H1 (cell line): ENCODE results near the gene JUN. TPM values are rescaled to one million over a fixed set of nuclear protein-coding genes. Genes with fewer than 3 reads are reported as not detected.

Source experiments
- CTCF ChIA-PET: fragments of 300-600 bp; sonication (Branson Sonifier 250); formaldehyde crosslinking; loops from one replicate; lab custom pipeline; 2021; ENCODE audit not compliant: partially characterized antibody; lab: Charles Lee
- POLR2A ChIA-PET: fragments of 300-600 bp; sonication (Branson Sonifier 250); formaldehyde crosslinking; loops from one replicate; lab custom pipeline; 2021; ENCODE audit warnings: inconsistent platforms; ENCODE audit not compliant: partially characterized antibody; lab: Charles Lee
- DNase-seq, 2 experiments: peaks; one replicate each; pipeline versions ENCODE4 v3.0.0 to v3.0.0-alpha.2; 2010 to 2022; ENCODE audit warnings: low spot score in 2 of 2, low read depth in 1 of 2, mixed read lengths in 1 of 2
- FAIRE-seq: peaks from 2 replicates; lab custom pipeline; 2011; peaks lifted over from hg19 to GRCh38; lab: Jason Lieb, UNC
- H2AFZ ChIP-seq: 2 replicates; pipeline ENCODE4 v1.8.1; 2012; ENCODE audit warnings: low read length, inconsistent platforms
- H2AK5ac ChIP-seq: 2 replicates; pipeline ENCODE4 v1.6.1; 2013; ENCODE audit warnings: low read depth, low read length
- H2BK120ac ChIP-seq: replicated peaks from 2 replicates; pipeline ENCODE3; 2013; ENCODE audit warnings: low read depth, low read length, inconsistent platforms
- H2BK12ac ChIP-seq: 2 replicates; pipeline ENCODE4 v1.6.1; 2013; ENCODE audit warnings: low read depth, low read length
- H2BK15ac ChIP-seq: 2 replicates; pipeline ENCODE4 v1.6.1; 2013; ENCODE audit warnings: low read length
- H2BK20ac ChIP-seq: 2 replicates; pipeline ENCODE4 v1.6.1; 2013; ENCODE audit warnings: low read length
- H2BK5ac ChIP-seq: 2 replicates; pipeline ENCODE4 v1.6.1; 2013; ENCODE audit warnings: low read depth, low read length
- H3K14ac ChIP-seq: 2 replicates; pipeline ENCODE4 v1.6.1; 2013; ENCODE audit warnings: inconsistent platforms; ENCODE audit not compliant: insufficient read length
- H3K18ac ChIP-seq: 2 replicates; pipeline ENCODE4 v1.6.1; 2013; ENCODE audit warnings: low read length; ENCODE audit errors: extremely low read depth
- H3K23ac ChIP-seq: 2 replicates; pipeline ENCODE4 v1.6.1; 2013; ENCODE audit warnings: inconsistent platforms; ENCODE audit not compliant: insufficient read length
- H3K23me2 ChIP-seq: 2 replicates; pipeline ENCODE4 v1.6.1; 2013; ENCODE audit warnings: low read depth, low read length
- H3K27ac ChIP-seq: 2 replicates; pipeline ENCODE4 v1.6.1; 2011; ENCODE audit warnings: low read depth, low read length, inconsistent platforms
- H3K27me3 ChIP-seq, 4 experiments: replicated peaks in 1 of 4; 1 replicate in 1 of 4; 2 replicates in 3 of 4; pipeline versions ENCODE4 v1.6.1 to v1.8.1; 2011 to 2013; ENCODE audit warnings: low read length in 3 of 4, mild to moderate bottlenecking in 3 of 4, inconsistent platforms in 2 of 4, mixed read lengths in 2 of 4, moderate library complexity in 1 of 4; ENCODE audit not compliant: control insufficient read depth in 3 of 4, insufficient read depth in 3 of 4; ENCODE audit errors: extremely low read depth in 1 of 4
- H3K36me3 ChIP-seq, 4 experiments: 2 replicates each; pipeline versions ENCODE4 v1.6.1 to v1.8.1; 2011 to 2013; ENCODE audit warnings: mild to moderate bottlenecking in 4 of 4, low read length in 3 of 4, moderate library complexity in 2 of 4, control low read depth in 1 of 4, inconsistent platforms in 1 of 4; ENCODE audit not compliant: insufficient read depth in 4 of 4, control insufficient read depth in 2 of 4
- H3K4ac ChIP-seq: replicated peaks from 2 replicates; pipeline ENCODE3; 2013; ENCODE audit warnings: low read length, low read depth, mixed read lengths, inconsistent platforms; ENCODE audit not compliant: insufficient read length
- H3K4me1 ChIP-seq, 4 experiments: replicated peaks in 1 of 4; 1 replicate in 1 of 4; 2 replicates in 3 of 4; pipeline versions ENCODE4 v1.6.1 to v1.8.1; 2011 to 2013; ENCODE audit warnings: low read length in 3 of 4, inconsistent platforms in 2 of 4, mixed read lengths in 1 of 4; ENCODE audit not compliant: insufficient read depth in 4 of 4, control insufficient read depth in 3 of 4
- H3K4me2 ChIP-seq, 2 experiments: 2 replicates each; pipeline versions ENCODE4 v1.6.1 to v1.8.1; 2011 to 2013; ENCODE audit warnings: low read depth in 2 of 2, low read length in 2 of 2, control low read depth in 1 of 2, inconsistent platforms in 1 of 2, mild to moderate bottlenecking in 1 of 2; ENCODE audit not compliant: insufficient read depth in 1 of 2
- H3K4me3 ChIP-seq, 4 experiments: fragments of 200-600, 300-600 bp in 1 of 4; sonication (generic), shearing (Covaris generic), sonication (Bioruptor Twin) in 1 of 4; 2 replicates each; pipeline versions ENCODE4 v1.5.1 to v1.8.1; 2011 to 2016; ENCODE audit warnings: low read length in 4 of 4, low read depth in 3 of 4, control low read depth in 2 of 4, inconsistent platforms in 2 of 4, mild to moderate bottlenecking in 2 of 4, mixed read lengths in 1 of 4, moderate library complexity in 1 of 4; ENCODE audit not compliant: insufficient read depth in 2 of 4; ENCODE audit errors: extremely low read depth in 1 of 4
- H3K56ac ChIP-seq: replicated peaks from 2 replicates; pipeline ENCODE3; 2013; ENCODE audit warnings: low read depth, mild to moderate bottlenecking, mixed read lengths, low read length, inconsistent platforms; ENCODE audit not compliant: insufficient read length
- H3K79me1 ChIP-seq: 2 replicates; pipeline ENCODE4 v1.6.1; 2013; ENCODE audit warnings: low read depth, low read length, control low read depth
- H3K79me2 ChIP-seq, 2 experiments: 2 replicates each; pipeline versions ENCODE4 v1.6.1 to v1.8.1; 2012 to 2013; ENCODE audit warnings: low read length in 2 of 2, mild to moderate bottlenecking in 2 of 2, inconsistent platforms in 1 of 2; ENCODE audit not compliant: insufficient read depth in 2 of 2, control insufficient read depth in 1 of 2
- H3K9ac ChIP-seq, 4 experiments: replicated peaks in 1 of 4; 1 replicate in 1 of 4; 2 replicates in 3 of 4; pipeline versions ENCODE4 v1.6.1 to v1.8.1; 2011 to 2013; ENCODE audit warnings: low read depth in 3 of 4, low read length in 3 of 4, control low read depth in 2 of 4, mild to moderate bottlenecking in 2 of 4, moderate library complexity in 2 of 4, inconsistent platforms in 1 of 4; ENCODE audit errors: extremely low read depth in 1 of 4
- H3K9me3 ChIP-seq, 2 experiments: 2 replicates each; pipeline versions ENCODE4 v1.6.1 to v1.8.1; 2012 to 2013; ENCODE audit warnings: mild to moderate bottlenecking in 2 of 2, moderate library complexity in 2 of 2, control low read depth in 1 of 2, inconsistent platforms in 1 of 2, low read depth in 1 of 2, low read length in 1 of 2, mixed read lengths in 1 of 2; ENCODE audit not compliant: insufficient read depth in 2 of 2
- H4K20me1 ChIP-seq, 2 experiments: replicated peaks in 1 of 2; 2 replicates each; pipeline versions ENCODE3 to v1.8.1; 2011 to 2013; ENCODE audit warnings: inconsistent platforms in 2 of 2, low read length in 2 of 2, mild to moderate bottlenecking in 1 of 2; ENCODE audit not compliant: insufficient read depth in 2 of 2, control insufficient read depth in 1 of 2
- H4K5ac ChIP-seq: 2 replicates; pipeline ENCODE4 v1.6.1; 2013; ENCODE audit warnings: low read length, low read depth, mixed read lengths, inconsistent platforms; ENCODE audit not compliant: insufficient read length
- H4K8ac ChIP-seq: 2 replicates; pipeline ENCODE4 v1.8.0; 2013; ENCODE audit warnings: mild to moderate bottlenecking, moderate library complexity, low read length, inconsistent platforms; ENCODE audit not compliant: insufficient read depth; ENCODE audit errors: extremely low read depth
- H4K91ac ChIP-seq: replicated peaks from 2 replicates; pipeline ENCODE3; 2013; ENCODE audit warnings: low read length, mixed read lengths, inconsistent platforms; ENCODE audit not compliant: insufficient read length
- CEBPB ChIP-seq: IDR thresholded peaks from 2 replicates; pipeline ENCODE4 v1.6.1; 2012; ENCODE audit warnings: low read depth, low read length
- CHD2 ChIP-seq: IDR thresholded peaks from 2 replicates; pipeline ENCODE4 v1.6.1; 2012; ENCODE audit warnings: low read length, improper control_type of control experiment
- EP300 ChIP-seq, 2 experiments: IDR thresholded peaks; 1 replicate in 1 of 2; 2 replicates in 1 of 2; pipeline ENCODE4 v1.6.1; 2011 to 2012; ENCODE audit warnings: low read depth in 2 of 2, low read length in 2 of 2, mild to moderate bottlenecking in 2 of 2, borderline replicate concordance in 1 of 2, inconsistent platforms in 1 of 2, moderate library complexity in 1 of 2
- GABPA ChIP-seq: IDR thresholded peaks from 2 replicates; pipeline ENCODE4 v1.6.1; 2011; ENCODE audit warnings: mild to moderate bottlenecking, low read length, moderate library complexity, borderline replicate concordance; ENCODE audit not compliant: insufficient read depth
- JUND ChIP-seq: IDR thresholded peaks from 2 replicates; pipeline ENCODE4 v1.6.1; 2011; ENCODE audit warnings: mild to moderate bottlenecking, improper control_type of control experiment, low read length
- POLR2A ChIP-seq, 2 experiments: IDR thresholded peaks; 1 replicate in 1 of 2; 2 replicates in 1 of 2; pipeline ENCODE4 v1.6.1; 2011; ENCODE audit warnings: low read depth in 2 of 2, low read length in 2 of 2, mild to moderate bottlenecking in 2 of 2; ENCODE audit errors: control extremely low read depth in 1 of 2
- POU5F1 ChIP-seq: IDR thresholded peaks from 2 replicates; pipeline ENCODE4 v1.6.1; 2011; ENCODE audit warnings: low read depth, mild to moderate bottlenecking, low read length, moderate library complexity
- SAP30 ChIP-seq: fragments of 300-600 bp; sonication (generic); IDR thresholded peaks from 2 replicates; pipeline ENCODE4 v1.7.1; 2012; ENCODE audit warnings: low read length, moderate library complexity, mild to moderate bottlenecking, inconsistent platforms; ENCODE audit not compliant: insufficient read depth, insufficient replicate concordance
- SP2 ChIP-seq: IDR thresholded peaks from 2 replicates; pipeline ENCODE4 v1.6.1; 2012; ENCODE audit warnings: mild to moderate bottlenecking, low read length, inconsistent platforms
- YY1 ChIP-seq: IDR thresholded peaks from 2 replicates; pipeline ENCODE4 v1.6.1; 2011; ENCODE audit warnings: low read depth, mild to moderate bottlenecking, low read length
- WGBS, 2 experiments: shearing (Covaris generic) in 1 of 2; methylation state at CpG; one replicate each; pipeline versions ENCODE4 v1.1.6 to v1.1.7; 2013 to 2015; ENCODE audit warnings: low lambda C conversion rate in 2 of 2, mixed read lengths in 2 of 2, inconsistent platforms in 1 of 2, low coverage in 1 of 2, missing lambda C conversion rate in 1 of 2; ENCODE audit not compliant: insufficient replicate concordance in 2 of 2, insufficient coverage in 1 of 2, insufficient read length in 1 of 2; ENCODE audit errors: extremely low coverage in 1 of 2, missing lambda C conversion rate in 1 of 2; 5-methylcytosine and 5-hydroxymethylcytosine counted together
- polyA plus RNA-seq, 7 experiments: library from polyadenylated mRNA; depleted of rRNA in 3 of 7; stranded (reverse) in 5 of 7; unstranded in 2 of 7; fragments of >200 nt in 5 of 7; fragments of 200-250 nt in 2 of 7; gene quantifications; 1 replicate in 5 of 7; 2 replicates in 1 of 7; 4 replicates in 1 of 7; pipeline versions ENCODE4 v1.2.1 to v1.2.3, GENCODE V29; 2011 to 2013; ENCODE audit warnings: missing spikeins in 2 of 7, mixed read lengths in 2 of 7
- total RNA-seq: library from RNA; stranded (reverse); fragmentation: NEBNext Ultra II Directional; extraction: Animal tissue kit (Norgen Biotek cat#: 25700); gene quantifications from 2 replicates; pipeline ENCODE4 v1.2.1, GENCODE V29; 2021
- TF ChIP-seq, protein P1 (sequence below): IDR thresholded peaks from 2 replicates; pipeline ENCODE4 v1.6.1; 2012; ENCODE audit warnings: low read length, inconsistent platforms
- TF ChIP-seq, protein P2 (sequence below): IDR thresholded peaks from 2 replicates; pipeline ENCODE4 v1.6.1; 2011; ENCODE audit warnings: low read length, improper control_type of control experiment

The JUN gene
- total and polyA plus RNA-seq, 2 of the 8 experiments (the other 6 are each of a cell fraction or from before 2014, with no cell fraction given): 4.4 to 10.9 TPM

DNA sequence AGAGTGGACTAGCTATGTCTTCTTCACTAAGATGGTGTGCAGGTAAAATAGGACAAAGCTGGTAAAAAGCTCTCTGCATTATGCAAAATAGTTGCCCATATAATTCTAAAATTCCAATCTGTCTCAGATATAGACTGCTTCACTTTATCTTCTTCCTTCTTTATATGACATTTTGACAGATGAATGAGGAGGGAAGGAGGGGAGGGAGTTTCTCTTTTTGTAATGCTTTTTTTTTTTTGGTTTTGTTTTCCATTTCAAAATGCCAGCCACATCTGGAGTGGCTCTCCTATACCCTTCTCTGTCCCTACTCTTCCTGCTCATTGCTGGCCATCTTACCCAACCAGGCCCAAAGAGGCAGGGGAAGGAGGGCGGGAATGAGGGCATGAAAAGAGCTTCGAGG lies 24.2 kb upstream of the JUN start:
- H3K4me3 ChIP-seq: no peak overlapping the region
- no peak for DNase-seq
- WGBS, 2 experiments: 42% methylated on average over 2 of the region's 2 CpGs; no CpG with 5 or more reads in 1 of the 2 experiments
- TF ChIP-seq, protein P1, sequence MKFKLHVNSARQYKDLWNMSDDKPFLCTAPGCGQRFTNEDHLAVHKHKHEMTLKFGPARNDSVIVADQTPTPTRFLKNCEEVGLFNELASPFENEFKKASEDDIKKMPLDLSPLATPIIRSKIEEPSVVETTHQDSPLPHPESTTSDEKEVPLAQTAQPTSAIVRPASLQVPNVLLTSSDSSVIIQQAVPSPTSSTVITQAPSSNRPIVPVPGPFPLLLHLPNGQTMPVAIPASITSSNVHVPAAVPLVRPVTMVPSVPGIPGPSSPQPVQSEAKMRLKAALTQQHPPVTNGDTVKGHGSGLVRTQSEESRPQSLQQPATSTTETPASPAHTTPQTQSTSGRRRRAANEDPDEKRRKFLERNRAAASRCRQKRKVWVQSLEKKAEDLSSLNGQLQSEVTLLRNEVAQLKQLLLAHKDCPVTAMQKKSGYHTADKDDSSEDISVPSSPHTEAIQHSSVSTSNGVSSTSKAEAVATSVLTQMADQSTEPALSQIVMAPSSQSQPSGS: no peak
- TF ChIP-seq POLR2A (IDR thresholded peaks at IDR 0.05; ENCODE audit: control extremely low read depth in 1 of 2, low read depth in 2 of 2, low read length in 2 of 2) (no peak), JUND (no peak), CEBPB (no peak), CHD2 (no peak), POU5F1 (no peak), GABPA (no peak), SAP30 (no peak), SP2 (no peak), EP300 (IDR thresholded peaks at IDR 0.05; ENCODE audit: borderline replicate concordance in 1 of 2, low read depth in 2 of 2, low read length in 2 of 2) (no peak), YY1 (no peak)
- TF ChIP-seq, protein P2, sequence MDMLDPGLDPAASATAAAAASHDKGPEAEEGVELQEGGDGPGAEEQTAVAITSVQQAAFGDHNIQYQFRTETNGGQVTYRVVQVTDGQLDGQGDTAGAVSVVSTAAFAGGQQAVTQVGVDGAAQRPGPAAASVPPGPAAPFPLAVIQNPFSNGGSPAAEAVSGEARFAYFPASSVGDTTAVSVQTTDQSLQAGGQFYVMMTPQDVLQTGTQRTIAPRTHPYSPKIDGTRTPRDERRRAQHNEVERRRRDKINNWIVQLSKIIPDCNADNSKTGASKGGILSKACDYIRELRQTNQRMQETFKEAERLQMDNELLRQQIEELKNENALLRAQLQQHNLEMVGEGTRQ: no peak

More for the DNA sequence above, 24.2 kb upstream of the JUN start:
- H3K18ac ChIP-seq: no peak overlapping the region
- H4K91ac ChIP-seq: no peak overlapping the region
- H3K4me2 ChIP-seq: no peak overlapping the region
- POLR2A ChIA-PET: interaction anchor here (0.7 kb wide), 1 partner anchor 958 kb away, joined by 3 read pairs; no protein-coding TSS in a partner anchor
- H4K8ac ChIP-seq: no peak overlapping the region
- no peak for FAIRE-seq
- H2AK5ac ChIP-seq: no peak overlapping the region
- no peak overlapping the region for H2BK20ac ChIP-seq
- no peaks in the 10 kb centered on the region for H3K79me1 ChIP-seq
- CTCF ChIA-PET: interaction anchor here (0.6 to 3.7 kb wide), 5 partner anchors 9 to 911 kb away, joined by 3 to 9 read pairs (median 4); no protein-coding TSS in a partner anchor
- no peaks in the 10 kb centered on the region; a peak in 1 of 7 replicates for H3K4me1 ChIP-seq
- no peak overlapping the region for H2BK5ac ChIP-seq
- no peak overlapping the region for H3K56ac ChIP-seq
- no peak overlapping the region for H3K4ac ChIP-seq
- no peak overlapping the region for H2AFZ ChIP-seq
- no peak overlapping the region for H2BK120ac ChIP-seq
- H3K27me3 ChIP-seq: no peaks in the 10 kb centered on the region
- no peak overlapping the region for H2BK15ac ChIP-seq
- no peak overlapping the region for H3K27ac ChIP-seq
- no peaks in the 10 kb centered on the region for H3K9me3 ChIP-seq
- H3K23ac ChIP-seq: peak overlapping the region; percentile 83
- no peaks in the 10 kb centered on the region for H3K79me2 ChIP-seq
- H4K20me1 ChIP-seq: no peaks in the 10 kb centered on the region
- H3K14ac ChIP-seq: no peak overlapping the region
- H3K9ac ChIP-seq: no peak overlapping the region
- H2BK12ac ChIP-seq: no peak overlapping the region
- no peak overlapping the region for H4K5ac ChIP-seq
- no peaks in the 10 kb centered on the region; the same call in 1 of the 2 replicates for H3K23me2 ChIP-seq
- H3K36me3 ChIP-seq: no peaks in the 10 kb centered on the region
